Panc1 (cell line): ENCODE data around the gene CEP44. TPM values are rescaled to one million over a fixed set of nuclear protein-coding genes. Genes with fewer than 3 reads are reported as not detected.

ENCODE experiments used
- ATAC-seq: fragments of 200-7000 bp; cut with Tn5 transposase; 2 replicates; pipeline ENCODE4 v1.9.1; 2020; ENCODE audit warnings: mild to moderate bottlenecking, moderate library complexity
- BruUV-seq: library from RNA; stranded (reverse); fragments of 400-500 nt; replicated peaks from 2 replicates; lab custom pipeline; 2021; lab: Mats Ljungman, UMichigan
- CTCF ChIA-PET: fragments of 300-600 bp; sonication (Branson Sonifier 250); formaldehyde crosslinking; loops from one replicate; lab custom pipeline; 2022; ENCODE audit warnings: antibody characterized with exemption; lab: Charles Lee
- POLR2A ChIA-PET: fragments of 300-600 bp; sonication (Branson Sonifier 250); formaldehyde crosslinking; loops from one replicate; lab custom pipeline; 2022; ENCODE audit warnings: antibody characterized with exemption; lab: Charles Lee
- DNase-seq: peaks from one replicate; pipeline ENCODE4 v3.0.0-alpha.2; 2010; ENCODE audit warnings: low read depth, low spot score
- H3K27ac ChIP-seq: 2 replicates; pipeline ENCODE4 v1.5.1; 2011; ENCODE audit warnings: mild to moderate bottlenecking, low read length, inconsistent platforms
- H3K27me3 ChIP-seq: fragments of 200-500 bp; sonication (Bioruptor generic); 2 replicates; pipeline ENCODE4 v1.6.0; 2014; ENCODE audit warnings: low read length, inconsistent platforms; ENCODE audit not compliant: control insufficient read depth, insufficient read depth
- H3K36me3 ChIP-seq: fragments of 200-500 bp; sonication (Bioruptor generic); 2 replicates; pipeline ENCODE4 v1.5.1; 2014; ENCODE audit warnings: inconsistent platforms, mild to moderate bottlenecking, low read length, moderate library complexity; ENCODE audit not compliant: control insufficient read depth, insufficient read depth
- H3K4me1 ChIP-seq: 2 replicates; pipeline ENCODE4 v1.5.1; 2011; ENCODE audit warnings: inconsistent platforms, mild to moderate bottlenecking, low read length, moderate library complexity; ENCODE audit not compliant: control insufficient read depth, insufficient read depth
- H3K4me3 ChIP-seq, 2 experiments: 2 replicates each; pipeline ENCODE4 v1.5.1; 2011 to 2012; ENCODE audit warnings: low read depth in 2 of 2, low read length in 2 of 2, mild to moderate bottlenecking in 2 of 2, inconsistent platforms in 1 of 2, moderate library complexity in 1 of 2
- H3K9me3 ChIP-seq: fragments of 200-500 bp; sonication (Bioruptor generic); 2 replicates; pipeline ENCODE4 v1.5.1; 2014; ENCODE audit warnings: low read depth, mild to moderate bottlenecking, inconsistent platforms, low read length, moderate library complexity; ENCODE audit not compliant: control insufficient read depth, insufficient read depth
- CTCF ChIP-seq: fragments of 450-650 bp; IDR thresholded peaks from 2 replicates; pipeline ENCODE4 v1.5.1; 2017; ENCODE audit warnings: mild to moderate bottlenecking
- POLR2AphosphoS5 ChIP-seq: IDR thresholded peaks from 2 replicates; pipeline ENCODE4 v1.6.1; 2012; ENCODE audit warnings: mild to moderate bottlenecking, low read depth, low read length, moderate library complexity
- REST ChIP-seq, 2 experiments: IDR thresholded peaks; 2 replicates each; pipeline ENCODE4 v1.6.1; 2011 to 2012; ENCODE audit warnings: low read depth in 2 of 2, control low read depth in 1 of 2, low read length in 1 of 2, mild to moderate bottlenecking in 1 of 2, moderate library complexity in 1 of 2; ENCODE audit not compliant: insufficient read depth in 1 of 2
- SIN3A ChIP-seq: IDR thresholded peaks from 2 replicates; pipeline ENCODE4 v1.6.1; 2012; ENCODE audit warnings: low read depth, mild to moderate bottlenecking, low read length, moderate library complexity, borderline replicate concordance; ENCODE audit not compliant: insufficient read depth
- TCF7L2 ChIP-seq: IDR thresholded peaks from 2 replicates; pipeline ENCODE4 v1.6.1; 2011; ENCODE audit warnings: mild to moderate bottlenecking, low read depth, low read length, inconsistent platforms
- in situ Hi-C: cut with HindIII; loops from 2 replicates; pipeline ENCODE4 v1.10.0; 2016; ENCODE audit warnings: low sequenced_read_pairs, low pct_unique_long_range_greater_than_20kb
- intact Hi-C: fragments of 100-400 bp; cut with micrococcal nuclease; formaldehyde crosslinking; loops from one replicate; pipeline ENCODE4 v1.10.0; 2022; ENCODE audit not compliant: unreplicated experiment
- total RNA-seq: library from RNA; stranded (reverse); gene quantifications from one replicate; pipeline ENCODE4 v1.2.1, GENCODE V29; 2021; ENCODE audit not compliant: unreplicated experiment

The CEP44 gene
- total RNA-seq, 1 experiment from 2014 or later: 9.8 TPM

DNA sequence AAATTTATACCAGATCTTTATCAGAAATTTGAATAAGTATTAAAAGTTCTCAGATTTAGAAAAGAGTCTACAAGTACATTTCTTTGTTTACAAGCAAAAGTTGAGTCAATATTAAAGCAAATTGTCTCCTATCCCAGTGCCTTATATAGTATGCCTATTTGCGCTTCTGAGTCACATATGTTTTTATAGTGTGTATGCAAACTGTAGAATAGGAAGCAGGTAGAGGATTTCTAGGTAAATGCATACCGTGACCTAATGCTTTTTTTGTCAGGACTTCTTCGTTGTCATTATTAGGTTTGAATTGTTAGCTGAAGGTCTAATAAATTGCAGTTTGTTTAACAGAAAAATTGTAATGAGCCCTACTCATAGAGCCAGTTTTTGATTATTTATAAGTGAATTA, 22.2 kb downstream of the CEP44 start:
- in situ Hi-C loops: no loop called here
- intact Hi-C loops: no loop called here
- TF ChIP-seq POLR2AphosphoS5: no peak
- TF ChIP-seq REST (IDR thresholded peaks at IDR 0.05; ENCODE audit: insufficient read depth in 1 of 2, low read depth in 2 of 2, low read length in 1 of 2): no peak
- TF ChIP-seq TCF7L2: no peak
- TF ChIP-seq SIN3A: no peak
- no peak for TF ChIP-seq CTCF
- Histone ChIP-seq H3K27ac (no peak overlapping the region), H3K36me3 (peaks cover 2% of the 10 kb centered on the region; the same call in 1 of the 2 replicates), H3K4me1 (no peaks in the 10 kb centered on the region), H3K9me3 (no peaks in the 10 kb centered on the region), H3K4me3 (no peak overlapping the region), H3K27me3 (no peaks in the 10 kb centered on the region)
- ChIA-PET POLR2A (no interaction called here), CTCF (no interaction called here)
- TSS peak; percentile 57 for BruUV-seq
- DNase-seq (no peak), ATAC-seq (no peak)

DNA sequence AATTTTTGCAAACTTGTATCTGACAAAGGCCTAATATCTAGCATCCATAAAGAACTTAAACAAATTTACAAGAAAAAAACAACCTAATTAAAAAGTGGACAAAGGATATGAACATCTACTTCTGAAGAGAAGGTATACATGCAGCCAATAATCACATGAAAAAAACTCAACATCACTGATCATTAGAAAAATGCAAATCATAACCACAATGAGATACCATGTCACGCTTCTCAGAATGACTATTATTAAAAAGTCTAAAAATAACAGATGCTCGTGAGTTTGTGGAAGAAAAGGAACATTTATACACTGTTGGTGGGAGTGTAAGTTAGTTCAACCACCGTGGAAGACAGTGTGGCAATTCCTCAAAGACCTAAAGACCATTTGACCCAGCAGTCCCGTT, 24.0 kb downstream of the CEP44 start:
- Histone ChIP-seq H3K36me3 (peaks cover 2% of the 10 kb centered on the region; the same call in 1 of the 2 replicates), H3K27me3 (no peaks in the 10 kb centered on the region), H3K9me3 (no peaks in the 10 kb centered on the region), H3K4me3 (no peak overlapping the region), H3K4me1 (no peaks in the 10 kb centered on the region), H3K27ac (no peak overlapping the region)
- no TSS peak for BruUV-seq
- ChIA-PET POLR2A (no interaction called here), CTCF (no interaction called here)
- in situ Hi-C loops: no loop called here
- TF ChIP-seq REST (IDR thresholded peaks at IDR 0.05; ENCODE audit: insufficient read depth in 1 of 2, low read depth in 2 of 2, low read length in 1 of 2) (no peak), TCF7L2 (no peak), POLR2AphosphoS5 (no peak), SIN3A (no peak), CTCF (no peak)
- intact Hi-C loops: no loop called here
- ATAC-seq: no peak
- no peak for DNase-seq
